IPS-18a (cell line): ENCODE measurements around the gene PPFIA4.
"Not testable (repeated sequence)": the region's sequence is repeated elsewhere in the genome, so short reads cannot be mapped to it uniquely, and the experiment has no call there.

Experiments used
- H3K27ac ChIP-seq: one replicate; pipeline ENCODE4 v1.5.1; 2013; ENCODE audit warnings: low read length
- H3K27me3 ChIP-seq: one replicate; pipeline ENCODE4 v1.6.1; 2013; ENCODE audit warnings: mild to moderate bottlenecking, low read length; ENCODE audit not compliant: control insufficient read depth, insufficient read depth
- H3K36me3 ChIP-seq: one replicate; pipeline ENCODE4 v1.6.1; 2013; ENCODE audit warnings: low read depth, low read length; ENCODE audit not compliant: control insufficient read depth
- H3K4me1 ChIP-seq: one replicate; pipeline ENCODE4 v1.6.1; 2013; ENCODE audit warnings: low read depth, low read length; ENCODE audit not compliant: control insufficient read depth
- H3K4me3 ChIP-seq: one replicate; pipeline ENCODE4 v1.5.1; 2013; ENCODE audit warnings: low read length
- H3K9ac ChIP-seq: one replicate; pipeline ENCODE4 v1.6.1; 2013; ENCODE audit warnings: mild to moderate bottlenecking, low read length, moderate library complexity
- H3K9me3 ChIP-seq: one replicate; pipeline ENCODE4 v1.6.1; 2013; ENCODE audit warnings: low read depth, low read length; ENCODE audit not compliant: control insufficient read depth

PPFIA4 gene

DNA sequence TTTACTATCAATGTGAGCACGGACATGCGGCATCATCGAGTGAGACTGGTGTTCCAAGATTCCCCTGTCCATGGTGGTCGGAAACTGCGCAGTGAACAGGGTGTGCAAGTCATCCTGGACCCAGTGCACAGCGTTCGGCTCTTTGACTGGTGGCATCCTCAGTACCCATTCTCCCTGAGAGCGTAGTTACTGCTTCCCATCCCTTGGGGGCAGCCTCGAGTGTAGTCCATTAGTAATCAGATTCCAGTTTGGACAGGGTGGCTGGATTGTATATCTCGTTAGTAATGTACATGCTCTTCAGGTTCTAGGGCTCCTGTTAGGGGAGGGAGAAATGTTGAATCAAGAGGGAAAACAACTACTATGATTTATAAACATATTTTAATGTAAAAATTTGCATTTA is 3.4 kb upstream of the PPFIA4 start:
- not testable (repeated sequence) for H3K9ac ChIP-seq, H3K9me3 ChIP-seq, H3K4me3 ChIP-seq, H3K27ac ChIP-seq, H3K4me1 ChIP-seq
- Histone ChIP-seq H3K27me3 (peaks cover 24% of the 10 kb centered on the region), H3K36me3 (peaks cover 59% of the 10 kb centered on the region)

DNA sequence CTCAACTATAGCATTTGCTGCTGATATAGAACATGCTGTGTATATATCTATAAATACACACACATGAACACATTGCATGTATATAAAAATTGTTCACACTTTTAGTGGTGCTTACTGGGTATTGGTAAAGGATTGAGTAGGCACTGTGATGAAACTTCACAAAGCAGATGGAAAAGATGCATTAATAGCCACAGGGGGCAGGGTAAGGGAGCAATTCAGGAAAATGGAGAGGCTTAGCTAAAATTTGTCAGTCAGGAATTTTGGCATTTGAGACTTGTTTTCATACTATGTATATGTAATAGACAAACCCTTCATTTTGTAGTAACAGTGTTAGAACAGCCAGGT is 633 bp upstream of the PPFIA4 start:
- no peaks in the 10 kb centered on the region for H3K4me1 ChIP-seq
- H3K9me3 ChIP-seq: peaks cover 3% of the 10 kb centered on the region
- H3K27ac ChIP-seq: no peak overlapping the region
- peaks cover 35% of the 10 kb centered on the region for H3K27me3 ChIP-seq
- H3K9ac ChIP-seq: no peak overlapping the region
- H3K36me3 ChIP-seq: peaks cover 33% of the 10 kb centered on the region
- H3K4me3 ChIP-seq: peak overlapping the region; percentile 12

DNA sequence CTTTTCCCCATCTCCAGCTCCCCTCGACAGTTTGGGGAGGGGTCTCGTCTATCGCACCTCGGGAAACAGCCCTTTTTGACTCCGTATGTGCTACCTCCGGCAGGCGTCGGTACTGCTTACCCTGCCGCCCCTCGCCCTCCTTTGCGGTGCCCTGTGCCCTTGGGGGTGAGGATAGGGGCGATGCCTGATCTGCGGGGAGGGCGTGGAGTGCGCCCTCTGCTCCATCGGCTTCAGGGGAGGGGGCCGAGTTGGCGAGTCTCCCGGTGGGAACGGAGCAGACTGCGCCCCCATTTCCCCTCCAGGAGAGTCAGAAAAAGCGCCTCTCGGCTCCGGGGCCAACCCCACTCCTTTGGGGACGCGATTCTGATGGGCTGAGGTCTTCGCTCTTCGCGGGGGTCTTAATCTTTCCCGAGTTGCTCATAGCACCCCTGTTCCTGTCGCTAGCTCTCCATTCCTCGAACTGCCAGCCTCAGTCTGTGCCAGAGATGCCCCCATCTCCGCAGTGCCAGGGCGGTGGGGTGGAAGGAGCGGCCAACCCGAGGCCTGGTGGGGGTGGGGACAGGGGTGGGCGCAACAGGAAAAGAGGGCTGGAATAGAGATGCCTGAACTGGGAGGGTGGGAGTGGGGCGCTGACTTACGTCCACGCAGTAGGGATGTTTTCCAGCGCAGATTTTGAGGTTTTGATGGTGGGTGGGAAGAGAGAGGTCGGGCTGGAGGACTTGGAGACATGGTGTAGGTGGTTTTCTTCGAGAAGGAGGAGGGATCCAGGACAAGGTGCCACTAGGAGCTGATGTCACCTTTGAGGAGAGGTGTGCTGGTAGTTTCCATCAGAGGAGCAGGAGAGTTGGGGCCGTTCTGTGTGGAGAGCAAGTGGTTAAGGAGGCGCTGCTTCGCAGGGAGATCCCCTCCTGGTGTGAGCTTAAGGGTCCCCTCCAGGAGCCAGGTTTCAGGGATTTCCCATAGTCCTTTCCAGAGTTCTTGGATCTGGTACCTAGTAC is 674 bp downstream of the PPFIA4 start:
- Histone ChIP-seq H3K9ac (peak overlapping the region; percentile 49), H3K27me3 (peaks cover 35% of the 10 kb centered on the region), H3K4me3 (peak overlapping the region; percentile 79), H3K27ac (no peak overlapping the region), H3K9me3 (peaks cover 3% of the 10 kb centered on the region), H3K4me1 (no peaks in the 10 kb centered on the region), H3K36me3 (peaks cover 20% of the 10 kb centered on the region)

DNA sequence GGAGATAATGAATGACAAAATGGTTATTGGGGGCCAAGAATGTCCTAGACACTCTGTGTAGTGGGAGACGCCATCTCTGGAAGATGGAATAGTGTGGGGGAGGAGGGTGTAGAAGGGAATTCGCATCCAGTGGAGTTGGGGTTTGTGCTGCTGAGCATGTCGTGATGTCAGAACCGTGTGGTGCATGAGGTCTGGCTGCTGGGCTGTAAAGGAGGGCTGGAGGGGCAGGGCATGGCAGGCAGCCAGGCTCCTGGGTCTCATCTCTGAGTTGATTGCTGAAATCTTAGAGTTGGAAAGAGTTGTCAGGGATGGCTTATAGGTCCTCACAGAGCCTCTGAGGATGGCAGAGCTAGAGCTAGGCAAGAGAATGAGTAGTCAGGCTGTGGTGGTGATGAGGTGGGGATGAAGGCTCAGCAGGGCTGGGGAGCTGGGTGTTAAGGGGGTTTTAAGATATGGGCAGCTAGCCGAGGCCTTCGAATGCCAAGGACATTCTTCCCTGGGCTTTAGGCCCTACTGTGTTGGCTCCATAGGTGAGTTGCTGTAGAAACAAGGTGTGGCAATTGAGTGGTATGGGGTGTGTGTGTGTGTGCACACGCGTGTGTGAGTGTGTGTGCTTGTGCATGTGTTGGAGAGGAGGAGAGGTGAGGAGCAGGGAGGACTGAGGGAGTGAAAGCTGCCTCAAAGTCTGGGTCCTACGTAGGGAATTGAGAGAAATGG is 1.9 kb downstream of the PPFIA4 start:
- Histone ChIP-seq H3K9ac (no peak overlapping the region), H3K27ac (no peak overlapping the region), H3K4me1 (no peaks in the 10 kb centered on the region), H3K9me3 (peaks cover 3% of the 10 kb centered on the region), H3K27me3 (peaks cover 35% of the 10 kb centered on the region), H3K4me3 (no peak overlapping the region), H3K36me3 (peaks cover 15% of the 10 kb centered on the region)

DNA sequence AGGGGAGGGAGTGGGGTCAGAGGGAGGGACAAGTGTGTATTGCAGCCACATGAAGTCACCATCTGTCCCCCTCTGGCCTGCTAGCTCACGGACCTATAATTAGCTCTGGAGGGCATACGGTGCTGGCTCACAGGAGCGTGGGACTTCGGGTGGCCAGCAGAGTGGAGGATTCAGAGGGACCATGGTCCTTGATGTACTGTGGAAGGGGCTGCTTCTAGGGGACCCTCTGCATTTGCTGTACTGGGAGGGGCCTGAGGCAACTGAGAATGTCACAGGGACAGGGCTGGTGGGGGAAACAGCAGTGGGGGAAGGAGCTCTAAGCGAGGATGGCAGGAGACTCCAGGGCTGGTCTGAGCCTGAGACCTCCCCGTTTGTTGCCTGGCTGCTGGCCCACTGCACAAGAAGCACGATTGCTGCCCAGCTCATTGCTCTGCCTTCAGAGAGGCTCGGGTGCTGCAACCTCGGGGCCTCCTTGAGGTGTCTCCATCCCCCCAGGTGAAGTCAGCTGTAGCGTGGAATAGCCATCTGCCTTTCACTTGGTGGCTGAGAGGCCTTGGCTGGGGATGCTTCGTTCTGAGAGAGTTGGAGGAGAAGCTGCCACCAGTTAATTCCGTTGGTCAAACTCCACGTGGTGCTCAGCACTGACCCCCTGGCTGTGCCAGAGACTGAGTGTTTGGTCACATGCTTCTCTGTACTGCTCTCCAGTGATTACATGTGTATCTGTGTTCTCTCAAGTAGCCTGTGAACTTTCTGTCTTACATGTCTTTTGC is 2.7 kb downstream of the PPFIA4 start:
- Histone ChIP-seq H3K36me3 (peaks cover 8% of the 10 kb centered on the region), H3K9me3 (peaks cover 3% of the 10 kb centered on the region), H3K4me3 (no peak overlapping the region), H3K9ac (no peak overlapping the region), H3K27me3 (peaks cover 35% of the 10 kb centered on the region), H3K27ac (no peak overlapping the region), H3K4me1 (no peaks in the 10 kb centered on the region)

DNA sequence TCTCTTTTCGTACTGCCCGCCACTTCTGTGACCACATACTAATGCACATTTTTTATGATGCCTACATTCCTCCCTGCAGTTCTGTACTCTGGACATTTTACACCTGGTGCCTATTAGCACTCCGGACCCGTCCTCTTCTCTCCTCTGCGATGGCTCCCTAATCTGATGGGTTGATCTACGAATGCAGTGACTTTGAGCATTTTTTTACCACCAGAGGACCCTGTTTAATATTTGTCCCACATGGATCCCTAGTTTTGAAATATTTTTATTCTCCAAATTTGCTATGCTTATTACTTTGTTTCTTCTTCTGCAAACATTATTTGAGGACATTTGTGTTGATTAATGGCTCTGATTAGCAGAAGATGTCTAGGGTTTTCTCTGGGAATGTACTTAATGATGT is 5.2 kb downstream of the PPFIA4 start:
- Histone ChIP-seq H3K27me3 (peaks cover 25% of the 10 kb centered on the region), H3K9me3 (no peaks in the 10 kb centered on the region), H3K36me3 (no peaks in the 10 kb centered on the region), H3K9ac (no peak overlapping the region), H3K4me1 (no peaks in the 10 kb centered on the region), H3K4me3 (no peak overlapping the region), H3K27ac (no peak overlapping the region)

DNA sequence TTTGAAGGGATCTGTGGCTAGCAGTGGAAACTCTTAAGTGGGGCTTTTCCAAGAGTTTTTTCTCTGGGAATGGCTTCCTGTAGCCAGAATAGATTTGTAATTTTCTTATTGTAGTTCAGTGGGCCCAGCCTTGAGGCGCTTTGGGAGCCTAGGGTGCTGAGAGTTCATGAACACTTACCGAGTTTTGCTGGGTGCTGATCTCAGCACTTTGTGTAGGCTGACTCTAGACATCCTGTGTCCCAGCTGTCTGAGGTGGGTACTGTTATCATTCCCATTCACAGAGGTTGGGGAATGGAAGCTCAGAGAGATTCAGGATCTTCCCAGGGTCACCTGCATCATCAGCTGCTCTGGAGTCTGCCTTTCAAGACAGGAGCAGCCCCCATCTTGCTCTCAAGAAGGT is 7.0 kb downstream of the PPFIA4 start:
- Histone ChIP-seq H3K36me3 (no peaks in the 10 kb centered on the region), H3K4me3 (no peak overlapping the region), H3K27ac (no peak overlapping the region), H3K4me1 (no peaks in the 10 kb centered on the region), H3K9me3 (no peaks in the 10 kb centered on the region), H3K9ac (no peak overlapping the region), H3K27me3 (peaks cover 7% of the 10 kb centered on the region)

DNA sequence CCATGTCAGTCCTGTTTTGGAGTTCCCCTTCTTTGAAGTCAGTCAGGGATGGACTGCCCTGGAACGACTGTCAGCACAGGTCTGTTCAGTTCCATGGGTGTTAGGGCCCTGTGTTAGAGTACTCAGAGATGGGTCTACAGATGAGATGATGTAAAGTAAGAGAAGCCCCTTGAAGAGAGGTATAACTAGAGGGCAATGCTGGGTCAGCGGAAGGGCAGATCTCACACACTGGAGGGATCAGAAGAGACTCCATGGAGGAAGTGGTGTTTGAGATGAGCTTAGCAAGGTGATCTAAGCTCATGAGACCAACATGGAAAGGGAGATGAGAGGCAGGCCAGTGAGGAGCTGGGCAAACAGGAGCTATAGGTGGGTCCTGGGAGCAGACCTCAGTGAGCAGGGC is 7.6 kb downstream of the PPFIA4 start:
- no peak overlapping the region for H3K27ac ChIP-seq
- no peaks in the 10 kb centered on the region for H3K36me3 ChIP-seq
- no peaks in the 10 kb centered on the region for H3K4me1 ChIP-seq
- H3K9me3 ChIP-seq: no peaks in the 10 kb centered on the region
- peaks cover under 1% of the 10 kb centered on the region for H3K27me3 ChIP-seq
- H3K4me3 ChIP-seq: no peak overlapping the region
- no peak overlapping the region for H3K9ac ChIP-seq

DNA sequence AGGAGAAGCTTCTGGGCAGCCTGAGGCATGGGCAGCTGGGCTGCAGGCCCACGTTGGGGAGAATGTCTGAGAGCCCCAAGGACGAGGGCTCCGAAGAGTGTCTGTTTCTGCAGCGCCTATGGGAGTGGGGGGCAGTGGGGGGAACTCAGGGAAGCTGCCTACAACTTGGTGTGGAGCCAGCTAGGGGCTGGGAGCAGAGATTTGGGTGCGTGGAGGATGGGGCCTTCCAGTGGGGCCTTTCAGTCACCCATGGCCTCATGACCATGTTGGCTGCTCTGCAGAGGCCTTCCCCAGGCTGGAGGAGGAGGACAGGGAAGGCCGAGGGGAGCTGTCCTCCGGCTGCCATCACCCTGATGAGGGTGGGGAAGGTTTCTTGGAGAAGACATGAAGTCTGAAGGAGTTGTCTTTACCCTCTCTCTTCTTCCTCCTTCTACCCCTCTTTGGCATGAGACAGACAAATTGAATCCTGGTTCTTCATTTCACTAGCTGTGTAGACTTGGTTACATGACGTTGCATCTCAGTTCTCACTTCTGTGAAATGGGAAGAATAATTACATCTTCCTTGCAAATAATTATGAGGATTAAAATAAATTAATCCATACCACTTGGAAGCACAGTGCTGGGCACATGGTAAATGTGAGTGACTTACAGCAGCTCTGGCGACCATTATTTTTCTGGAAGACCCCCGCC is 8.3 kb downstream of the PPFIA4 start:
- Histone ChIP-seq H3K27me3 (no peaks in the 10 kb centered on the region), H3K36me3 (no peaks in the 10 kb centered on the region), H3K4me1 (peaks cover under 1% of the 10 kb centered on the region), H3K9me3 (no peaks in the 10 kb centered on the region), H3K9ac (no peak overlapping the region), H3K27ac (no peak overlapping the region), H3K4me3 (no peak overlapping the region)

DNA sequence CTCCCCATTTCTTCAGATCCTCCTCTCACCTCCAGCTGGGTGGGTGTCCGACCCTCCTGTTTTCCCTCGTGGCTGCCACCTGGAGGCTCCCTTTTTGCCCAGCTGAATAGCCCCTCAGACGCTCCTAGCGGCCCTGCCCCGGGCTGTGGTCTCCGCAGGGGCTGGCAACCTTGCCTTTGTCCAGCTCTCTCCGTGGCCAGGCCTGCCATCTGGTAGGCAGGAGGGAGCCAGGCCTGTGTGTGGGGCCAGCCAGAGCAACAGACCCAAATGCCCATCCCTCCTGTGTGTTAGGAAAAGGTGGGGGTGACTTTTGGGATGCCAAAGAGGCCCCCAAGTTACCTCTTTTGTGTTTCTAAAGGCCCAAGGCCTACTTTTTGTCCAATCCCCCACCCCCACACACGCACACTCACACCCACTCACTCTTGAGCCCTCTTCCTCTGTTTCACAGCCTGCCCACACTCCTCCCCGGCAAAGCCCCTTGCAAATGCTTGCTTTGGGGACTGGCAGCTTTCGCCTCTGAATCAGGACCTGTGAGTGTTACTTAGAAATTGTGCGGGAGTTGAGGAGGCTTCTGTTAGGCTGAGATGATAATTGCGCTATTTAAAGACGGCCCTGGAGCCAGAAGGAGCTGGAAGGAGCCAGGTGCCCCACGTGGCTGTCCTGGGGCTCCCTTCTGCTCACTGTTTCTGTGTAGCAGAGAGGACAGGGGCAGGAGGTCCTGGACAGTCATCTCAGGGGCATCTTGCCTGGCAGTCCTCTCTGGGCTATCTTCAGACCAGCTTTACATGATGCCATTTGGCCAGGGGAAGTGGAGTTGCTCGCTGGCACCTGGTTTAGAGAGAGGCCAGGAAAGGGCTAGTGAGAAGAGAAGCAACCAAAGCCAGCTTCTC is 9.1 kb downstream of the PPFIA4 start:
- H3K4me3 ChIP-seq: no peak overlapping the region
- no peaks in the 10 kb centered on the region for H3K9me3 ChIP-seq
- no peak overlapping the region for H3K27ac ChIP-seq
- H3K36me3 ChIP-seq: no peaks in the 10 kb centered on the region
- H3K9ac ChIP-seq: no peak overlapping the region
- peaks cover 4% of the 10 kb centered on the region for H3K4me1 ChIP-seq
- no peaks in the 10 kb centered on the region for H3K27me3 ChIP-seq
